K562 (cell line): ENCODE measurements around the gene MPHOSPH6. TPM values are rescaled to one million over a fixed set of nuclear protein-coding genes. Genes with fewer than 3 reads are reported as not detected.

Experiments used
- BHLHE40 ChIP-seq: IDR thresholded peaks from 2 replicates; pipeline ENCODE4 v1.6.1; 2011; ENCODE audit warnings: low read length, improper control_type of control experiment
- CBX3 ChIP-seq, 2 experiments: IDR thresholded peaks; 1 replicate in 1 of 2; 2 replicates in 1 of 2; pipeline ENCODE4 v1.6.1; 2012; ENCODE audit warnings: inconsistent platforms in 2 of 2, low read length in 2 of 2, borderline replicate concordance in 1 of 2, control low read depth in 1 of 2
- CEBPB ChIP-seq: fragments of 450-650 bp; IDR thresholded peaks from 2 replicates; pipeline ENCODE4 v1.6.1; 2016; ENCODE audit warnings: missing genetic modification characterization, missing compliant biosample characterization
- COPS2 ChIP-seq: fragments of 450-650 bp; conservative IDR thresholded peaks from 2 replicates; pipeline ENCODE4 v1.6.1; 2016; ENCODE audit warnings: mild to moderate bottlenecking, moderate library complexity
- CTBP1 ChIP-seq: fragments of 450-650 bp; IDR thresholded peaks from 2 replicates; pipeline ENCODE4 v1.6.1; 2016; ENCODE audit warnings: borderline replicate concordance
- DLX4 ChIP-seq: fragments of 250-450 bp; sonication (Bioruptor Pico); IDR thresholded peaks from 2 replicates; pipeline ENCODE4 v1.6.1; 2021; ENCODE audit warnings: mild to moderate bottlenecking
- E2F3 ChIP-seq: fragments of 250-450 bp; sonication (Bioruptor Pico); IDR thresholded peaks from 2 replicates; pipeline ENCODE4 v1.4.0; 2020; ENCODE audit warnings: mild to moderate bottlenecking
- HINFP ChIP-seq: fragments of 450-650 bp; conservative IDR thresholded peaks from 2 replicates; pipeline ENCODE4 v1.6.1; 2016; ENCODE audit warnings: missing genetic modification characterization, low read depth, mild to moderate bottlenecking, control low read depth, missing compliant biosample characterization
- KAT8 ChIP-seq: fragments of 450-650 bp; IDR thresholded peaks from 2 replicates; pipeline ENCODE4 v1.6.1; 2016; ENCODE audit warnings: low read depth, mild to moderate bottlenecking
- KDM4B ChIP-seq, 2 experiments: fragments of 450-650 bp in 1 of 2; sonication (generic) in 1 of 2; IDR thresholded peaks; 2 replicates each; pipeline ENCODE4 v1.6.1; 2016 to 2017; ENCODE audit warnings: borderline replicate concordance in 2 of 2, antibody characterized with exemption in 1 of 2, low read depth in 1 of 2, mild to moderate bottlenecking in 1 of 2
- KHSRP ChIP-seq: fragments of 450-650 bp; IDR thresholded peaks from 2 replicates; pipeline ENCODE4 v1.6.1; 2017
- KLF13 ChIP-seq: fragments of 450-650 bp; IDR thresholded peaks from 2 replicates; pipeline ENCODE4 v1.6.1; 2016; ENCODE audit warnings: missing genetic modification characterization, low read depth, mild to moderate bottlenecking, missing compliant biosample characterization, moderate library complexity, borderline replicate concordance
- NFIC ChIP-seq: fragments of 450-650 bp; IDR thresholded peaks from 2 replicates; pipeline ENCODE4 v1.6.1; 2017; ENCODE audit warnings: mild to moderate bottlenecking, inconsistent platforms
- PHB ChIP-seq: fragments of 250-450 bp; sonication (Bioruptor Pico); IDR thresholded peaks from 2 replicates; pipeline ENCODE4 v1.5.0; 2021
- PRMT5 ChIP-seq: sonication (generic); formaldehyde crosslinking; IDR thresholded peaks from 2 replicates; pipeline ENCODE4 v1.5.0; 2020; ENCODE audit warnings: missing genetic modification reagents
- SAFB2 ChIP-seq: fragments of 200-400 bp; formaldehyde crosslinking; IDR thresholded peaks from 2 replicates; pipeline ENCODE4 v1.6.1; 2018; ENCODE audit warnings: borderline replicate concordance, low read length, low read depth, moderate library complexity; ENCODE audit not compliant: severe bottlenecking
- SMARCA4 ChIP-seq: fragments of 450-650 bp; IDR thresholded peaks from 2 replicates; pipeline ENCODE4 v1.6.1; 2016
- STAG1 ChIP-seq: sonication (generic); formaldehyde crosslinking; IDR thresholded peaks from 2 replicates; pipeline ENCODE4 v1.5.0; 2020; ENCODE audit warnings: missing genetic modification reagents, borderline replicate concordance
- TAF9B ChIP-seq: fragments of 450-650 bp; IDR thresholded peaks from 2 replicates; pipeline ENCODE4 v1.6.1; 2018; ENCODE audit warnings: mild to moderate bottlenecking; ENCODE audit not compliant: partially characterized antibody
- ZNF589 ChIP-seq: fragments of 200-800 bp; sonication (Bioruptor generic); IDR thresholded peaks from 2 replicates; pipeline ENCODE4 v1.6.1; 2016; ENCODE audit warnings: low read depth, missing genetic modification characterization, missing compliant biosample characterization
- ZNF75A ChIP-seq: fragments of 450-650 bp; formaldehyde crosslinking; IDR thresholded peaks from 2 replicates; pipeline ENCODE4 v1.4.0; 2020; ENCODE audit warnings: mild to moderate bottlenecking
- ZNF76 ChIP-seq: fragments of 250-450 bp; sonication (Bioruptor Pico); IDR thresholded peaks from 2 replicates; pipeline ENCODE4 v1.4.0; 2020; ENCODE audit warnings: mild to moderate bottlenecking, moderate library complexity, borderline replicate concordance
- polyA plus RNA-seq, 8 experiments: library from polyadenylated mRNA; depleted of rRNA in 4 of 8; stranded (reverse) in 5 of 8; unstranded in 3 of 8; fragments of >200 nt; fragmentation: Nextera tagmentation in 2 of 8; fragmentation: Illumina TruSeq in 1 of 8; extraction: Ambion mirVana in 2 of 8; extraction: Trizol in 1 of 8; gene quantifications; 2 replicates each; pipeline versions ENCODE4 v1.2.1 to v1.2.3, GENCODE V29; 2011 to 2014; ENCODE audit warnings: inconsistent platforms in 1 of 8, missing spikeins in 1 of 8
- total RNA-seq, 7 experiments: library from RNA; depleted of rRNA in 6 of 7; stranded (reverse); fragments of >200 nt in 6 of 7; fragmentation: Illumina TruSeq in 2 of 7; extraction: Trizol in 2 of 7; gene quantifications; 2 replicates each; pipeline versions ENCODE4 v1.2.1 to v1.2.3, GENCODE V29; 2011 to 2021; ENCODE audit warnings: low replicate concordance in 1 of 7
- TF ChIP-seq, protein P1 (sequence below), 2 experiments: fragments of 450-650 bp; IDR thresholded peaks; 2 replicates each; pipeline ENCODE4 v1.6.1; 2016
- TF ChIP-seq, protein P2 (sequence below), 3 experiments: fragments of 200-800 bp in 1 of 3; sonication (Bioruptor generic) in 1 of 3; sonication (generic) in 1 of 3; formaldehyde crosslinking in 1 of 3; IDR thresholded peaks; 2 replicates each; pipeline versions ENCODE4 v1.6.1 to v1.8.0; 2016 to 2022; ENCODE audit warnings: mild to moderate bottlenecking in 2 of 3, missing compliant biosample characterization in 2 of 3, missing genetic modification characterization in 2 of 3, missing genetic modification reagents in 1 of 3

The MPHOSPH6 gene
- total and polyA plus RNA-seq, 9 of the 15 experiments (the other 6 are each of a cell fraction or from before 2014, with no cell fraction given) = 37.0 to 153 (median 76.7) TPM

DNA sequence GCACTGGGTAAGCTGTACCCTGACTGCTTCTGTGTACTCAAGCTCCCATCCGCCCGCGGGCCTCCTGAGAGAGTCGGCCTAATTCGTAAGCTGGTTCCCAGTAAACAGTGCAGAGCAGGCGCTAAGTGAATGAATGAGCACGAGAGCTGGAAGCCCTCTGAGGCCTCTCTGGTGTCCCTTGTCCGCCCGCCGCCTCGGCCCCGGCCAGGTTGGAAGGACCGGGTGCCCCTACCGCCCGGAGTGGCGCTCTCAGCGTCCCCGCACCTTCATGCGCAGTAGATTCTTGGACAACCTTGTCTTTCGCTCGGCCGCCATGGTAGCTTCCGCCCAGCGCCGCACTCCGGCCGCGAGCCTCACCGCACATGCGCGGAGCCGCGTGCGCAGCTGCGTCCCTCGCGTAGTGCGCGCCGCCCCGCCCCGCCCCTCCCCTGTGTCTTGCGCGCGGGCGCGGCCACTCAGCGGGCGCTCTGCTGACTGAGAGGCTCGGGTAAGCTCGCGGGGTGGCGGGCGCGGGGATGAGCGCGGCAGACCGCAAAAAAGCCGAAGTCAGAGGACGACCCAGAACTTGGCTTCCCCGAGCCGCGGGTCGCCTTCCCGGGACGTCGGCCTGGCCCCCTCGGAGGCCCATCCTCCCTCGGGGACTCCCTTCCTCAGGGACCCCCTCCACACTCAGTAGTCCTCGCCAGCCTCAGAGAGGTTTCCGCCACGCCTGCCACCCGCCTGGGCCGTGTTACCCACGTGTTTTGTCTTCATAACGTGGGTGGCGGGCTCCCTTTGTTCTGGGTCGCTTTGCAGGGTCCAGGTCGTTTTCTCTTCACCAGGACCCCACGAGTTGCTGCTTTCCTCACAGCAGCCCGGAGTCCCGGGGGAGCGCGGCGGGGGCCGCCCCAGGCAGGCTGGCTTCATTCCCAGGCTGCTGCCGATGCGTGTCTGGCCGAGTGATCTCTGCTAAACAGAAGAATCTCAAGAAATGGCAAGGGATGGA is at the start of gene MPHOSPH6 (continued):
- TF ChIP-seq PHB (CRISPR knock-in tag) (no peak), TAF9B (peak; percentile 22), ZNF589 (no peak), KLF13 (tag) (peak; percentile 65; the same call in 1 of the 2 replicates), PRMT5 (CRISPR knock-in tag) (no peak), CEBPB (tag) (no peak), CTBP1 (peak; percentile 99), ZNF75A (no peak), COPS2 (no peak), KHSRP (no peak), NFIC (peak; percentile 45), KDM4B (IDR thresholded peaks at IDR 0.05; ENCODE audit: borderline replicate concordance in 2 of 2, low read depth in 1 of 2) (peak in 1 of 2 experiments; percentile 68; a peak in 1 of 4 replicates), SMARCA4 (no peak), HINFP (tag) (no peak), E2F3 (CRISPR knock-in tag) (peak; percentile 77), ZNF76 (no peak), CBX3 (IDR thresholded peaks at IDR 0.05; ENCODE audit: borderline replicate concordance in 1 of 2, low read length in 2 of 2) (0 out of 3 replicates have a peak, but pooled peaks of 1 of the 2 experiments have one; percentile 47), SAFB2 (no peak), DLX4 (CRISPR knock-in tag) (no peak), STAG1 (CRISPR knock-in tag) (no peak), BHLHE40 (peak; percentile 72), KAT8 (no peak)
- TF ChIP-seq, protein P1, sequence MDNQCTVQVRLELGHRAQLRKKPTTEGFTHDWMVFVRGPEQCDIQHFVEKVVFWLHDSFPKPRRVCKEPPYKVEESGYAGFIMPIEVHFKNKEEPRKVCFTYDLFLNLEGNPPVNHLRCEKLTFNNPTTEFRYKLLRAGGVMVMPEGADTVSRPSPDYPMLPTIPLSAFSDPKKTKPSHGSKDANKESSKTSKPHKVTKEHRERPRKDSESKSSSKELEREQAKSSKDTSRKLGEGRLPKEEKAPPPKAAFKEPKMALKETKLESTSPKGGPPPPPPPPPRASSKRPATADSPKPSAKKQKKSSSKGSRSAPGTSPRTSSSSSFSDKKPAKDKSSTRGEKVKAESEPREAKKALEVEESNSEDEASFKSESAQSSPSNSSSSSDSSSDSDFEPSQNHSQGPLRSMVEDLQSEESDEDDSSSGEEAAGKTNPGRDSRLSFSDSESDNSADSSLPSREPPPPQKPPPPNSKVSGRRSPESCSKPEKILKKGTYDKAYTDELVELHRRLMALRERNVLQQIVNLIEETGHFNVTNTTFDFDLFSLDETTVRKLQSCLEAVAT (IDR thresholded peaks at IDR 0.05) = peak in 1 of 2 experiments; percentile 78; a peak in 2 of 4 replicates
- TF ChIP-seq, protein P2, sequence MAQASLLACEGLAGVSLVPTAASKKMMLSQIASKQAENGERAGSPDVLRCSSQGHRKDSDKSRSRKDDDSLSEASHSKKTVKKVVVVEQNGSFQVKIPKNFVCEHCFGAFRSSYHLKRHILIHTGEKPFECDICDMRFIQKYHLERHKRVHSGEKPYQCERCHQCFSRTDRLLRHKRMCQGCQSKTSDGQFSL (CRISPR knock-in tag; IDR thresholded peaks at IDR 0.05) = 0 out of 2 replicates have a peak, but pooled peaks have one; percentile 36
- TF ChIP-seq, protein P2 (tag; IDR thresholded peaks at IDR 0.05) = no peak
